ENCODE results near the gene ZNF324B.
"Not testable (repeated sequence)": the region's sequence is repeated elsewhere in the genome, so short reads cannot be mapped to it uniquely, and the experiment has no call there.

Gene ZNF324B

GRCh38 chr19:58451358-58452101 lies at the start of gene ZNF324B:
ZNF324B (plus strand) TSS chr19:58451622; CDS start chr19:58453702, 2,080 bp downstream.
- DNase-seq, result peak; percentile 98

- DNase-seq, result no peak
Observed at GRCh38 chr19:58401840-58402421, 49.5 kb upstream of the ZNF324B start.

GRCh38 chr19:58403920-58404478 lies 47.4 kb upstream of the ZNF324B start:
- not testable (repeated sequence) for DNase-seq

- DNase-seq, result no peak
Observed at GRCh38 chr19:58406818-58407657, 44.4 kb upstream of the ZNF324B start.

GRCh38 chr19:58407658-58408151 lies 43.7 kb upstream of the ZNF324B start:
- DNase-seq, result peak; percentile 29

GRCh38 chr19:58408152-58409009 lies 43.0 kb upstream of the ZNF324B start, which contains the start of gene ZNF584:
ZNF584 (plus strand) TSS chr19:58408649; CDS start chr19:58409148, 499 bp downstream.
- peak; percentile 97 for DNase-seq

GRCh38 chr19:58409010-58409790 lies 42.2 kb upstream of the ZNF324B start:
- DNase-seq, result peak; percentile 49

- DNase-seq, result no peak
Observed at GRCh38 chr19:58416604-58417003, 34.8 kb upstream of the ZNF324B start.

- DNase-seq, result no peak
Observed at GRCh38 chr19:58417071-58417470, 34.4 kb upstream of the ZNF324B start.

- no peak for DNase-seq
Observed at GRCh38 chr19:58428617-58429016, 22.8 kb upstream of the ZNF324B start.

GRCh38 chr19:58429745-58430144 lies 21.7 kb upstream of the ZNF324B start:
- no peak for DNase-seq

GRCh38 chr19:58434217-58434616 lies 17.2 kb upstream of the ZNF324B start:
- DNase-seq, result no peak

- DNase-seq, result peak; percentile 99
Observed at GRCh38 chr19:58439576-58440554, 11.6 kb upstream of the ZNF324B start, which contains the start of gene ZNF132. ZNF132 (minus strand) TSS chr19:58440153; CDS start chr19:58439821, 332 bp downstream.

GRCh38 chr19:58440556-58440955 lies 10.9 kb upstream of the ZNF324B start:
- peak; percentile 34 for DNase-seq

- not testable (repeated sequence) for DNase-seq
Observed at GRCh38 chr19:58442986-58443385, 8.4 kb upstream of the ZNF324B start.

- not testable (repeated sequence) for DNase-seq
Observed at GRCh38 chr19:58448860-58449259, 2.6 kb upstream of the ZNF324B start.

- not testable (repeated sequence) for DNase-seq
Observed at GRCh38 chr19:58449980-58450379, 1.4 kb upstream of the ZNF324B start.

GRCh38 chr19:58450856-58451357 lies 515 bp upstream of the ZNF324B start:
- DNase-seq, result no peak

- DNase-seq, result no peak
Observed at GRCh38 chr19:58453743-58454142, 2.3 kb downstream of the ZNF324B start.

All from femur (tissue), 1 donor.